K562 (cell line): ENCODE results near the gene TMPRSS11B. TPM values are rescaled to one million over a fixed set of nuclear protein-coding genes. Genes with fewer than 3 reads are reported as not detected.

ENCODE experiments used
- ATAC-seq: fragments of 200-7000 bp; cut with Tn5 transposase; 3 replicates; pipeline ENCODE4 v1.9.1; 2020; ENCODE audit warnings: moderate library complexity
- BruUV-seq: library from RNA; stranded (reverse); fragments of 400-500 nt; replicated peaks from 2 replicates; lab custom pipeline; 2021; lab: Mats Ljungman, UMichigan
- CTCF ChIA-PET: fragments of 300-600 bp; formaldehyde crosslinking; extraction: SDS; loops from one replicate; lab custom pipeline; 2021; ENCODE audit warnings: low intra/inter-chr PET ratio; lab: Yijun Ruan, JAX
- POLR2A ChIA-PET: fragments of 300-600, 350-650 bp; sonication (Branson Sonifier 250); formaldehyde crosslinking; extraction: SDS; loops from one replicate; lab custom pipeline; 2021; ENCODE audit warnings: antibody characterized with exemption, inconsistent platforms; lab: Yijun Ruan, JAX
- DNase-seq, 4 experiments: peaks; one replicate each; pipeline versions ENCODE4 v3.0.0 to v3.0.0-alpha.2; 2011 to 2018; ENCODE audit warnings: low spot score in 3 of 4, mixed read lengths in 3 of 4; ENCODE audit errors: extremely low read depth in 1 of 4
- FAIRE-seq: peaks from 2 replicates; lab custom pipeline; 2011; peaks lifted over from hg19 to GRCh38; lab: Jason Lieb, UNC
- H2AFZ ChIP-seq: 2 replicates; pipeline ENCODE4 v1.6.0; 2011; ENCODE audit warnings: low read depth, low read length, control low read depth, inconsistent platforms
- H3K27ac ChIP-seq: fragments of 200-600 bp; 3 replicates; pipeline ENCODE4 v1.8.0; 2011; ENCODE audit warnings: low read depth, mild to moderate bottlenecking, control low read depth, inconsistent platforms, low read length, moderate library complexity, mixed read lengths; ENCODE audit errors: extremely low read depth
- H3K27me3 ChIP-seq, 2 experiments: fragments of 300-600 bp in 1 of 2; 2 replicates in 1 of 2; 3 replicates in 1 of 2; pipeline versions ENCODE4 v1.6.0 to v1.8.0; 2011; ENCODE audit warnings: inconsistent platforms in 2 of 2, low read length in 2 of 2, mild to moderate bottlenecking in 1 of 2, mixed read lengths in 1 of 2, moderate library complexity in 1 of 2; ENCODE audit not compliant: control insufficient read depth in 2 of 2, insufficient read depth in 2 of 2
- H3K36me3 ChIP-seq: fragments of 300-600 bp; 3 replicates; pipeline ENCODE4 v1.8.0; 2011; ENCODE audit warnings: mild to moderate bottlenecking, low read length, inconsistent platforms; ENCODE audit not compliant: control insufficient read depth, insufficient read depth
- H3K4me1 ChIP-seq, 2 experiments: fragments of 200-600 bp in 1 of 2; replicated peaks in 1 of 2; 2 replicates in 1 of 2; 3 replicates in 1 of 2; pipeline versions ENCODE4 v1.5.1 to v1.8.0; 2011; ENCODE audit warnings: inconsistent platforms in 2 of 2, low read length in 2 of 2, mild to moderate bottlenecking in 1 of 2, mixed read lengths in 1 of 2, moderate library complexity in 1 of 2; ENCODE audit not compliant: control insufficient read depth in 2 of 2, insufficient read depth in 2 of 2
- H3K4me2 ChIP-seq: 2 replicates; pipeline ENCODE4 v1.6.1; 2011; ENCODE audit warnings: low read length, control low read depth, inconsistent platforms, mixed read lengths; ENCODE audit not compliant: insufficient read depth
- H3K4me3 ChIP-seq: fragments of 200-600 bp; sonication (generic), shearing (Covaris generic); 2 replicates; pipeline ENCODE4 v1.5.1; 2016; ENCODE audit warnings: control low read depth, inconsistent platforms
- H3K79me2 ChIP-seq: fragments of 200-600 bp; 3 replicates; pipeline ENCODE4 v1.8.0; 2011; ENCODE audit warnings: low read length, inconsistent platforms; ENCODE audit not compliant: control insufficient read depth, insufficient read depth
- H3K9ac ChIP-seq, 2 experiments: 2 replicates each; pipeline versions ENCODE4 v1.6.0 to v1.6.1; 2011; ENCODE audit warnings: low read depth in 2 of 2, low read length in 2 of 2, control low read depth in 1 of 2, inconsistent platforms in 1 of 2, mild to moderate bottlenecking in 1 of 2, mixed read lengths in 1 of 2; ENCODE audit not compliant: insufficient read depth in 1 of 2
- H3K9me1 ChIP-seq: one replicate; pipeline ENCODE4 v1.6.0; 2011; ENCODE audit warnings: inconsistent platforms, mild to moderate bottlenecking, low read length, moderate library complexity; ENCODE audit not compliant: control insufficient read depth, insufficient read depth
- H3K9me3 ChIP-seq: replicated peaks from 2 replicates; pipeline ENCODE4 v1.5.1; 2011; ENCODE audit warnings: low read depth, low read length, inconsistent platforms; ENCODE audit not compliant: control insufficient read depth, insufficient read depth
- H4K20me1 ChIP-seq: replicated peaks from 2 replicates; pipeline ENCODE4 v1.6.1; 2011; ENCODE audit warnings: low read length, inconsistent platforms, mixed read lengths; ENCODE audit not compliant: control insufficient read depth, insufficient read depth
- HDAC8 ChIP-seq: fragments of 450-650 bp; IDR thresholded peaks from 2 replicates; pipeline ENCODE4 v1.6.1; 2016; ENCODE audit warnings: mild to moderate bottlenecking, missing genetic modification characterization, moderate library complexity, missing compliant biosample characterization
- L3MBTL2 ChIP-seq: fragments of 450-650 bp; IDR thresholded peaks from 2 replicates; pipeline ENCODE4 v1.6.1; 2016; ENCODE audit warnings: mild to moderate bottlenecking, moderate library complexity
- NEUROD1 ChIP-seq: fragments of 150-350 bp; IDR thresholded peaks from 2 replicates; pipeline ENCODE4 v1.6.1; 2014; ENCODE audit warnings: borderline replicate concordance, low read length, low read depth; ENCODE audit not compliant: partially characterized antibody
- PTTG1 ChIP-seq: fragments of 450-650 bp; IDR thresholded peaks from 2 replicates; pipeline ENCODE4 v1.6.1; 2016; ENCODE audit warnings: low read depth, mild to moderate bottlenecking, missing genetic modification characterization, missing compliant biosample characterization
- ZNF586 ChIP-seq: fragments of 450-650 bp; formaldehyde crosslinking; conservative IDR thresholded peaks from 2 replicates; pipeline ENCODE4 v1.4.0; 2020; ENCODE audit warnings: mild to moderate bottlenecking, moderate library complexity
- WGBS: fragments of 100-300 bp; shearing (Covaris generic); methylation state at CpG from one replicate; pipeline ENCODE4 v1.1.6; 2016; ENCODE audit warnings: low coverage, mixed read lengths; ENCODE audit not compliant: insufficient coverage; ENCODE audit errors: missing lambda C conversion rate; 5-methylcytosine and 5-hydroxymethylcytosine counted together
- in situ Hi-C: fragments of 300-500 bp; cut with MboI; formaldehyde crosslinking; loops from 4 replicates; pipeline ENCODE4 v1.15.0; 2018; ENCODE audit warnings: inconsistent platforms, mixed read lengths
- intact Hi-C: fragments of 100-400 bp; cut with micrococcal nuclease; formaldehyde crosslinking; loops from 2 replicates; pipeline ENCODE4 v1.14.2; 2022
- polyA plus RNA-seq, 8 experiments: library from polyadenylated mRNA; depleted of rRNA in 4 of 8; stranded (reverse) in 5 of 8; unstranded in 3 of 8; fragments of >200 nt; fragmentation: Nextera tagmentation in 2 of 8; fragmentation: Illumina TruSeq in 1 of 8; extraction: Ambion mirVana in 2 of 8; extraction: Trizol in 1 of 8; gene quantifications; 2 replicates each; pipeline versions ENCODE4 v1.2.1 to v1.2.3, GENCODE V29; 2011 to 2014; ENCODE audit warnings: inconsistent platforms in 1 of 8, missing spikeins in 1 of 8
- total RNA-seq, 7 experiments: library from RNA; depleted of rRNA in 6 of 7; stranded (reverse); fragments of >200 nt in 6 of 7; fragmentation: Illumina TruSeq in 2 of 7; extraction: Trizol in 2 of 7; gene quantifications; 2 replicates each; pipeline versions ENCODE4 v1.2.1 to v1.2.3, GENCODE V29; 2011 to 2021; ENCODE audit warnings: low replicate concordance in 1 of 7

TMPRSS11B gene
- total and polyA plus RNA-seq, 9 of the 15 experiments (the other 6 are each of a cell fraction or from before 2014, with no cell fraction given), result 0.03 to 0.07 TPM; not detected in 7

DNA sequence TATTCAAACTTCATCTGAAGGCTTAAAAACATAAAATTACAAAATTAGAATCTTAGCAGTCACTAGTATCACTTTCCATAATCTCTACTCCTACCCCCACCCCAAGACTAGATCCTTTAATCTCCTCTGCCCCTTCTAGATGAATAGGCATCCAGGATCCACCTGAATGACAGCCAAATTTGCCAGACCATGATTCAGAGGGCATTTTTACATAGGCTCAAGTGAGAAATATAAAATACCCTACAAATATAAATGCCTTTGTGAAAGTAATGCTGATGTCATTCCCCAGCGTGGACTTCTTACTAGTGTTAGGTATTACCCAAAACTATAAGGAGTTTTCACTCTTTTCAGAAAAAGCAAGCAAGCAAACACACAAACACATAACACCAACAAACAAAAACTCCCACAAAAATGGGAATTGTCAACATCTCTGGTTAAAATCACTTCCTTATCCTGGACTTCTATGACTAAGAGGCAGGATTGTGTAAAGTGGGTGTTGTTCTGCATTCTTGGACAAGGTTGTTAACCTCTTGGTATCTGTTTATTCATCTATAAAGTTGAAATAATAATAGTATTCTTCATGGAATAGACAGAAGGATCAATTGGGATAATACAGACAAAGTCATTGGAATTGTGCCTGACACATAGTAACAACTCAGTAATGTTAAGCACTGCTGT lies 64.5 kb downstream of the TMPRSS11B start:
- no peak overlapping the region for H3K9ac ChIP-seq
- no peaks in the 10 kb centered on the region for H3K9me1 ChIP-seq
- H3K4me1 ChIP-seq, result peaks cover 0 to 5% of the 10 kb centered on the region in 2 experiments; a peak in 1 of 5 replicates
- H3K36me3 ChIP-seq, result no peaks in the 10 kb centered on the region
- peaks cover 0 to 7% of the 10 kb centered on the region in 2 experiments; a peak in 3 of 5 replicates for H3K27me3 ChIP-seq
- ChIA-PET POLR2A (no interaction called here), CTCF (no interaction called here)
- H3K9me3 ChIP-seq, result no peaks in the 10 kb centered on the region
- 0% methylated on average over 1 of the region's 1 CpG for WGBS
- FAIRE-seq (no peak), ATAC-seq (no peak), DNase-seq (no peak)
- H4K20me1 ChIP-seq, result no peaks in the 10 kb centered on the region
- H3K4me3 ChIP-seq, result no peak overlapping the region
- no TSS peak for BruUV-seq
- H3K4me2 ChIP-seq, result no peak overlapping the region
- intact Hi-C loops (loop anchor here (10.0 kb wide), 1 partner anchor 194 kb away; no protein-coding TSS in a partner anchor), in situ Hi-C loops (no loop called here)
- no peak overlapping the region for H3K27ac ChIP-seq
- TF ChIP-seq ZNF586 (CRISPR knock-in tag) (no peak), PTTG1 (tag) (no peak), HDAC8 (tag) (no peak), L3MBTL2 (no peak), NEUROD1 (no peak)
- no peaks in the 10 kb centered on the region for H3K79me2 ChIP-seq
- H2AFZ ChIP-seq, result no peak overlapping the region
